NCI-H1105 (cell line): ENCODE data around the gene ZMYND8.
"Not testable (repeated sequence)": the region's sequence is repeated elsewhere in the genome, so short reads cannot be mapped to it uniquely, and the experiment has no call there.

Experiments used
- DNase-seq: peaks from one replicate; lab custom pipeline; 2025; lab: John Stamatoyannopoulos, UW

ZMYND8 gene

DNA sequence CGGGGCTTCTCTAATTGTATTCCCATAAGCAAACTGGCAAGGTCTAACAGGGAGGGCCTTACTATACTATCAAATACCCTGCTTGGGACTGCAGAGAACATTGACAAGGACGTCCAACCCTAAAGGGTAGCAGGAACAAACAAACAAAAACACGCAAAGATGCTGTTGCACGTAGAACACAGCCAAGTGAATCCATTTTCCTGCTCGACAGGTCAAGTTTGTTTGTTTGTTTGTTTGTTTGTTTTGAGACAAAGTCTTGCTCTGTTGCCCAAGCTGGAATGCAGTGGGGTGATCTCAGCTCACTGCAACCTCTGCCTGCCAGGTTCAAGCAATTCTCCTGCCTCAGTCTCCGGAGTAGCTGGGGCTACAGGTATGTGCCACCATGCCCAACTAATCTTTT, 91.3 kb downstream of the ZMYND8 start:
- no peak for DNase-seq

DNA sequence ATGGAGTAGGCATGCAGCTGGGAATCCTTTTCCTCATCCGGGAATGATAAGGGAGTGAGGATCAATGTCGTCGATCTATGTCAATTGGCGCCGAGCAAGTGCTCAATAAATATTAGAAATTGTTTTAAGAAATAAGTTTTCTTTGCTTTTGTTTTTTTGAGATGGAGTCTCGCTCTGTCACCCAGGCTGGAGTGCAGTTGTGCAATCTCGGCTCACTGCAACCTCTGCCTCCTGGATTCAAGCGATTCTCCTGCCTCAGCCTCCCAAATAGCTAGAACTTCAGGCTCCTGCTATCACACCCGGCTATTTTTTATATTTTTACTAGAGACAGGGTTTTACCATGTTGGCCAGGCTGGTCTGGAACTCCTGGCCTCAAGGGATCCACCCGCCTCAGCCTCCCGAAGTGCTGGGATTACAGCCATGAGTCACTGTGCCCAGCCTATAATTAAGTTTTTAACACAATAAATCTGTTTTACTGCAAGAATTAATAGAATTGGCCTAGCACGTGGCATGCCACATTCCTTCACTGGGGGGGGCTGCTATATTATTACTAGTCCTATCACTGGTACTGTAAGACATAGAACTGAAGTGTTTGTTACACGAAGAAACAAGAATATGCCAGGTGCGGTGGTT, 92.2 kb downstream of the ZMYND8 start:
- not testable (repeated sequence) for DNase-seq

DNA sequence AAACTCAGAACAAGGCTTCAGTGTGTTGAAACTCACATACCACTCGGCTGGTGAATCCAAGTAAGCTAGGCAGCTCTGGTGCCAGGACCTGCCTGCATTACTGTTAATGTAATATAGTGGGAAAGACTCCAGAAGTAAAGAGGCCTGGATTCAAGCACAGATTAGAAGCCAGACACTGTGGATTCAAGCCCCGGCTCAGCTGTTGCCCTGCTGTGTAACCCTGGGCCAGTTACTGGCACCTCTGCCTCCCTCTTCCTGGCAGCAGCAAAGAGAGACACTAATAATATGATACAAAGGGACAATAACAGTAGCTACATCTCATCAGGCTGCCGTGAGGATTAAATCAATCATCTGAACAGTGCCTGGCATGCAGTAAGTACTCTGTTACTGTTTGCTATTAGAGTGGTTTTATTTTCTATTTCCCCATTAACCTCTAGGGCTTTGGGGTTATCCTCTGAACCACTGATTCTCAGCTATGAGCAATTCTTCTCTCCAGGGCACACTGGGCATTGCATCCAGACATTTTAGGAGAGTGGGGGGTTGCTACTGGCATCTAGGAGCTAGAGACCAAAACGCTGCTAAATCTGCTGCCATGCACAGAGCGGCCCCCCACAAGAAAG, 92.9 kb downstream of the ZMYND8 start:
- no peak for DNase-seq

DNA sequence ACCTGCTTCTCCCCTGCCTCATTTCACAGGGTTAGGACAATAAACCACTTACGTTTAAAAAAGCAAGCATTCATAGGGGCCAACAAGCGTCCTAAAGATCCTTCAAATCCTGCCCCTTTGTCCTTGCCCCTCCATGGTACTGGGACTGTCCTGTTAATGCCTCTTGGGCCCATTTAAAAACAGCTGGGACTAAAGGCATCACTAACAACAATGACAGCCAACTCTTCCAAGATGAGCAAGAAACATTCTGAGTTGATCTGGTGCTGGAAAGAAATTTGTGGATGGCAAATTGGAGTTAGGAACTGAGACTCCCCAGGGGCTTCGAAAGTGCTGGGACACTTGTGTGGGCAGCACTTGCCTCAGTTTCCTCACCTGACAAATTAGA, 93.4 kb downstream of the ZMYND8 start:
- DNase-seq: no peak

DNA sequence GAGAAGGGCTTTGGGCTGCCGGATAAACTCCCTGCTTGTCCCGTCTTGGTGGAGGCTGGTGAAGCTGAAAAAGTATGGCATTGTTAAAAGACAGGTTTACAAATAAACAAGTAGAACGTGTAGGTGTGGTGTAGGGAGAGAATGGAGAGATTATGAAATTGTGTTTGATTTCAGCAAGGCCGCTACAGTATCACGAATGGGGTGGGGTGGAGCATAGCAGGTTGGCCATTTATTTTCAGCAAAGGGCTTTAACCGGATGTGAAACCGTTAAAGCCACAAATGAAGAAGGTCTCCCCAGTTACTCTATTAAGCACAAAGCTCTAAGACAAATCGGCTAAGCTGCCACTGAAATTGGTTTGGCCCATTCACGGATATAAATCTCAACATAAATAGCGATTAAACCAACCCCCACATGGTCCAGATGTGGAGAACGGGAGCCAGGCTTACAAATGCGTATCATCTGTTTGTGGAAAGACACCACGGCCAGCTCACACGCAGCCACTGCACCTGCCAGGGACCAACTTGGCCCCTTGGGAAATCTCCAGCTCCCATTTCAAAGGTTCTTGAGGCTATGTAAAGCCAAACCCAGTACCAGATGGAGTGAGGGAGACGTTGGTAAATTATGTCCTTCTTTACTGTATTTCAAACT, 94.0 kb downstream of the ZMYND8 start:
- peak; percentile 63 for DNase-seq

DNA sequence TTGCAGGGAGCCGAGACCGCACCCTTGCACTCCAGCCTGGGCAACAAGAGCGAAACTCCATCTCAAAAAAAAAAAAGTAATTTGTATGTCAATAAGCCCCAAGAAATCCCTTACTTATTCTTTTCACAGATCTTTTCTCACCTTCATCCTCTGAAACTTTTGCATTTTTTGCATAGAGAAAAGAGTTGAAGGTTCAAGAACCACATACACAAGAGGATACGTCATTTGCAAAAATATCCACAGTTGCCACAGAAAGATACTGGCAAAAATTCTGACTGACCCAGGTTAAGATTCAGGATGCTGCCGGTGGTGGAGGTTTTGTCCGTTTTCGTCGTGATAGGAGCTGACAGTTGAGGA, 94.5 kb downstream of the ZMYND8 start:
- no peak for DNase-seq

DNA sequence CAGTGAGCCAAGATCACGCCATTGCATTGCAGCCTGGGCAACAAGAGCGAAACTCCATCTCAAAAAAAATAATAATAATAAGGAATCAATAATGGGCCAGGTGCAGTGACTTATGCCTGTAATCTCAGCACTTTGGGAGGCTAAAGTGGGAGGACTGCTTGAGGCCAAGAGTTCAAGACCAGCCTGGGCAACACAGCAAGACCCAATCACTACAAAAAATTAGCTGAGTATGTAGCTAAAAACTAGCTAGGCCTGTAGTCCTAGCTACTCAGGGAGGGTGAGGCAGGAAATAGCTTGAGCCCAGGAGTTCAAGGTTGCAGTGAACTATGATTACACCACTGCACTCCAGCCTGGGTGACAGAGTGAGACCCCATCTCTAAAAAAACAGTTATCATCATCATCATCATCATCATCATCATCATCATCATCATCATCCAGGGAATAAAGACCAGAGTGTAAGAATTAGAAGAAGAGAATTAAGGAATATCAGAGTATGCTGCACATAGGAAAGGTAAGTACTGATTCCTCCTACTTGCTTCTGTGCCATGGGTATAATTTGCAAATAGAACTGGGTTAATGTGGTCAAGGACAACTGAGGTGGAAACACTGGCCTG, 95.2 kb downstream of the ZMYND8 start:
- not testable (repeated sequence) for DNase-seq

DNA sequence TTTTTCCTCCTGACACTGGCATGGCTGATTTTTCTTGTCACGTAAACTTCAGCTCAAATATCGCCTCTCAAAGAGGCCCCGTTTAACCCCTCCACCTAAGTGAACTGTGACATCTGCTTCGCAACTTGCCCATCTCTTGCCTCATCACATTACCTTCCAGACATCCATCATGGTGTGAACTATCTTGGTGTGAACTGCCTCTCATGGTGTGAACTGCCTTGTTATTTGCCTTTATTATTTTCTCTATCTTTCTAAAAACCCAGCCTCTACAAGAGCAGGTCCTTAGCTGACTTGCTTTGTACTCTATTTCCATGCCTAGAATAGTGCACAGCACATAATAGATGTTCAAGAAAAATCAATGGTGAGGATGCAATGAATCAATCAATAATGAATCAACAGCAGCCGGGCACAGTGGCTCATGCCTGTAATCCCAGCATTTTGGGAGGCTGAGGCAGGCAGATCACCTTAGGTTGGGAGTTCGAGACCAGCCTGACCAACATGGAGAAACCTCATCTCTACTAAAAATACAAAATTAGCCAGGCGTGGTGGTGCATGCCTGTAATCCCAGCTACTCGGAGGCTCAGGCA, 95.9 kb downstream of the ZMYND8 start:
- DNase-seq: not testable (repeated sequence)

DNA sequence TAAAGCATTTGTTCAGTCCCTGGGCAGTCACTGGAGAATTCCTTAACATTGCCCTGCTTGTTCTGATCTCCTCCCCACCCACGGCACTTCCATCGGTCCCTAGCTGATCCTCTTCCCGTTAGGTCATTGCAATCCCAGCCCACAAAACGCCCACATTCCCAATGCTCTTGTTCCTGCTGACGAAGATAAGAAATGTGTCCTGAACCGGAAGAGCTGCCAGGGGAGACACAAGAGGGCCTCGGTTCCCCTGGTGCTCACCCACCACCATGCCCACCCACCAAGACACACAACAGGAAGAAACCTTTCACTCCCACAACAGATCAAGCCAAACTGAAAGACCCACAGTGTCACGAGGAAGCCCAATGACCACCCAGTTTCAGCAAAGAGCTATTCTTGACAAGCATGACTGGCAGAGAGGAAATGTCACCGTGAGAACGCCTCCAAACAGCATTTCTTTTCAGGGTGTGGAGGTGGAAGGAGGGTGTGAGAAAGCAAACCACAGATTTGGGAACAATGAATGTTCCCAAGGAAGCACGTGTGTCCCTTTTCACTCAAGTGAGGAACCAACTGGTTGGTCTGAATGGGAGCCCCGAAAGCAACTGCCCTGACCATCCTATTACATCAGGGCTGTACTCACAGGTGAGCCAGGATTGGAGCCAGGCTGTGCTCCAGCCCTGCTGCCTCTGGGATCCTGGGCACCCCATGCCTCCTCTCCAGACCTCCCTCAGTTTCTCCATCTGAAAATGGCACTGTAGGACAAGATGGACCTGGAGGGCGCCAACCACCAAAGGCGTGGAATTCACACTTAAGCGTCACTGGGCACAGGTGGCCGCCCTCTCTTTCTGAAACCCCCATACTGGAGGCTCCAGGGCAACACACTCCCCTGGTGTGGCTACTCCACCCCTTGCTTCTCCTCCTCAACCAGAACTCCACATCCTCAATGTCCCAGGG, 97.5 kb downstream of the ZMYND8 start:
- no peak for DNase-seq

DNA sequence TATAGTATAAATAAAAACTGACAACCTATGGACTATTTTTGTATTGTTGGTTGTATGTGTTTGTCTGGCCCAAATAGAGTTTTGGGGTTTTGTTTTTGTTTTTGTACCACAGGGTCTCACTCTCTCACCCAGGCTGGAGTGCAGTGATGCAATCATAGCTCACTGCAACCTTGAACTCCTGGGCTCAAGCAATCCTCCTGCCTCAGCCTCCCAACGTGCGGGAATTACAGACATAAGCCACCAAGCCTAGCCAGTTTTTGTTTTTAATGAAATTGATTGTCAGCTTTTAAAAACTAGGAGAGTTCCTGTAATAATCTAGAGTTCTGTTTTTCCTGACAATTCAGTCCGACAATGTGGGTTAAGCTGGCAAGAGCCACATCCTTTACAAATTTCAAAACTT, 98.7 kb downstream of the ZMYND8 start:
- no peak for DNase-seq

DNA sequence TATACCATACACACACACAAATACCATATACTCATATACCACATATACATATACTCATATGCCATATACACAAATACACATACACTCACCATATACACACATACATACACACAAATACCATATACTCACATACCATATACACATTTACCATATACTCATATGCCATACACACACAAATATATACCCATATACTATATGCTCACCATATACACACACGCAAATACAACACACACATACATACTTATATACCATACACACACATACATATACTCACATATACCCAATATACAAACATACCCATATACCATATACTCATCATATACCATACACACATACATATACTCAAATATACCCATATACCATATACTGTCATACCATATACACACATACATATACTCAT, 99.2 kb downstream of the ZMYND8 start:
- no peak for DNase-seq

DNA sequence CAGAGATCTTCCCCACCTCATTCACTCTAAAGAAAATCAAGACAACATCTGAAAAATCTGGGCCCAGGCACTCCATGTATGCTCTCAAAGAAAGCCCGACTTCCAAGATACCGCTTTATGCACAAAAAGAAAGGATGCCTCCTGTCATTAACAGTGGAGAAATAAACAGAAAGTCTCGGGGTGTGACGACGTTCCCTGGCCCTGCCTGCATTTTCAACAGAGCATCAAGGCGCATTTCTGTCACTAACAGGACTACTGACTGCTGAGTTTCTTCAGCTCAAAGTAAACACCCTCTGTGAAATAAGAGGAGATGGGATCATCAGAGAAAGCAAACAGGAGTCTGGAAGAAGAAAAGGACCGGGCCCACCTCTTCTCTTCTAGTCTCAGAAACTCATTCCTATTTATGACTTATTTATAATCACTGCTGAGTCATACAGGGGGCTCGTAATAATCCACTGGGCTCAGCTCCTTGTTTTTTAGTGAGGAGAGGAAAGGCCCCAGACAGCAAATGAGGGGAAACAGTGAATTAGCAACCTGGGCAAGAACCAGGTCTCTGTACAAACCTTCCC, 99.7 kb downstream of the ZMYND8 start:
- DNase-seq: no peak

DNA sequence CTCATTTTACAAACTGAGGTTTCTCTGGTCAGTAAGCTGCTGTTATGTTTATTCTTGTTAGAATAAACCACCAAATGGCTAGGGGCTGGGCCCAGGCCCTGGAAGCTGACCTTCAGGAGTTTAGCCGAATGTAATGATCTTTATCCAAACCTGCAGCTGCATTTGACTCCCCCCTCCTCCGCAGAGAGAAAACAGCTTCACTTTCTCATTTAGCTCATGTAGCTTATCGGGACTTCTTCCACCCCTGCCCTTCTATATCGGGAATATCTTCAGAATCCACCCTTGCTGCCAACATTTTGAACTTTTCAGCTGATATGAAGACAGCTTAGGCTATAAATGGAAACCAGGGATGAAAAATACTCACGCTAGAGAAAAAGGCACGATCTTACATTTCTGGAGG, 102.6 kb downstream of the ZMYND8 start:
- DNase-seq: no peak

DNA sequence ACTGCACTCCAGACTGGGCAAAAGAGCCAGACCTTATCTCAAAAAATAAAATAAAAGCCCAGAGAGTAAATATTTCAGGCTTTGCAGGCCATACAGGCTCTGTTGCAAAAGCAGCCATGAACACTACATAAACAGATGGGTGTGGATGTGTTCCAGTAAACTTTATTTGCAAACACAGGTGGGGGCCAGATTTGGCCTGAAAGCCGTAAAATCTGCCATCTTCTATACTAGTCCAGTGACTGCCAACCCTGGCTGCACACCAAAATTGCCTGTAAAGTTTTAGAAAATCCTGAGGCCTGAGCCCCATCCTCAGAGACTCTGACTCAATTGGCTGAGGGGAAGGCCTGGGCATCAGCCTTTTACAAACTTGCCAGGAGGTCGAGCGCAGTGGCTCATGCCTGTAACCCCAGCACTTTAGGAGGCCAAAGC, 103.6 kb downstream of the ZMYND8 start:
- DNase-seq: no peak

DNA sequence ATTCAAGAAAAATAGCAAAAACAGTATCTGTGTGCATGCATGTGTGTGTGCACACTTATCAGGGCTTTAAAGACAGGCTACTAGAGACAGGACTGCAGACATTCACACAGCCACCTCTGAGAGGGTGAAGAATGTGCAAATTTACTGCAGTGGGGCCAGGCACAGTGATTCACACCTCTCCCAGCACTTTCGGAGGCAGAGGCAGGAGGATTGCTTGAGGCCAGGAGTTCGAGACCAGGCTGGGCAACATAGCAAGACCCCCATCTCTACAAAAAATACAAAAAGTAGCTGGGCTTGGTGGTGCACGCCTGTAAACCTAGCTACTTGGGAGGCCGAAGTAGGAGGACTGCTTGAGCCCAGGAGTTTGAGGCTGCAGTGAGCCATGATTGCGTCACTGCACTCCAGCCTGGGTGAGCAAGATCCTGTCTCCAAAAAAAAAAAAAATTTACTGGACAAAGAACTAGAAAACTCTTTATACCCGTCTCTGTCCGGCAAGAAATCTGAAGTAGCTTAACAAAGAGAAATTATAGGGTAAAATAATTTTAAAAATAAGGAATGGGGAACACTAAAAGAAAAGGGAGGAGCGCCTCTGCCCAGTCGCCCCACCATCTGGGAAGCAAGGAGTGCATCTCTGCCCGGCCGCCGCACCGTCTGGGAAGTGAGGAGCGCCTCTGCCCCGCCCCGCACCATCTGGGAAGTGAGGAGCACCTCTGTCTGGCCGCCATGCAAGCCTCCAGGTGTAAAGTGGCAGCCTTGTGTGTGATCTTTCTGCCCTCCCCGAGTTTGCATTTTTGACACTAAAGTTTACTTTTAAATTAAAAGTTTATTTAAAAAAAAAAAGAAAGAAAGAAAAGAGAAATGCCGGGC, 105.1 kb downstream of the ZMYND8 start:
- DNase-seq: no peak

DNA sequence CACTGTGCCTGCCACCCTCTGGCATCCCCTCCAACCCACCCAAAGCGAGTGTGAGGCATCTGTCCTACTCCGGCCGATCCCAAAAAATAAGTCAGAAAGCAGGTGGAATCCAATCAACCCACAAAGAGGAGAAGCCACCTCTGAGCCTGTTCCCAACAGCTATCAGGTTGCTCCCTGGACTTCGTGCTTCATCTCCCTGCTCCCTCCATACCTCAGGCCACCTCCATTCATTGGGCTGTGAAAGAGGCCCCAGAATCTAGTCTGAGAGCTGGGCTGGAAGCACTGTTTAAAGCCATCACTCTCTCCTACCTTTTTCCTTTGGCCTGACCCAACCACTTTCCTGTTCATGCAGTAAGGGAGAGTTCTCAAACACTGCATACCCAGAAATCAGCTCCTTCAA, 106.1 kb downstream of the ZMYND8 start:
- no peak for DNase-seq

DNA sequence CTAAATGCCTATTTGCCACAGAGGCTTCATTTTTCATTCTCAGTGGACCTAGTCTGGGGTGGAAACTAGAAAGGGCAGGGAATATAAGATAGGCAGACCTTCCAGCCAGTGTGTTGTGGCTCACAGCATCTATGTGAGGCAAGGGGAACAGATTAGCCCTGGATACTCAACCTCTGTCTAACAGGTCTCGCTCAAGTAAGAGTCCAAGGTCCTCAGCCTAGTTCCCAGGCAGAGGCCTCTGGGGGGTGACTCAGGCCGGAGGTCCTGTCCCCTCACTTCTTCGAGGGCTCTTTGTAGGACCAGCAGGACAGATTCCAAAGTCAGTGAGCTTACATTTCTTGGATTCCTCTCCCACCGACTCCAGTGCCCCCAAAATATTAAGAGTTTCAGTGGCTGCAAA, 106.6 kb downstream of the ZMYND8 start:
- no peak for DNase-seq

DNA sequence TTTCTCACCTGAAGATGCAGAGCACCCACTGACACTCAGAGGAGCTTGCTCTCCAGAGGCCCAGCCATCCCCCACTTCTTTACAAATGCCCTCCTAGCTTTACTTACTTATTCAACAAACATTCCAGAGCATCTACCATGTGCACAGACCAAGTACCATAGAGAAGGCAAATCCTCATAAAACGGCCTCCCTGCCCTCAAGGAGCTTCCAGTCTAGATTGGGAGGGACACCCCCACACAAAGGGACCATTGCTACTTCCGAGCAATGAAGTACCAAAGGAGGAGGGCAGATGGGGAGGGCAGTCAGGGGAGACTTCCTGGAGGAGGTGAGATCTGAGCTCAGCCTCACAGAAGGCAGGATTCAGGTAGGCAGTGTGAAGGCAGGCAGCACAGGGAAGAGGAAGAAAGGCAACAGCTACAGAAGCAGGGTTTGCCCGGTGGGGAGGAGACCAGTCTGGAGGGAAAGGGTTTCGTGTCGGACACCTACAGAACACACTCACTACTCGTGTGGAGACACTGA, 108.0 kb downstream of the ZMYND8 start:
- no peak for DNase-seq

DNA sequence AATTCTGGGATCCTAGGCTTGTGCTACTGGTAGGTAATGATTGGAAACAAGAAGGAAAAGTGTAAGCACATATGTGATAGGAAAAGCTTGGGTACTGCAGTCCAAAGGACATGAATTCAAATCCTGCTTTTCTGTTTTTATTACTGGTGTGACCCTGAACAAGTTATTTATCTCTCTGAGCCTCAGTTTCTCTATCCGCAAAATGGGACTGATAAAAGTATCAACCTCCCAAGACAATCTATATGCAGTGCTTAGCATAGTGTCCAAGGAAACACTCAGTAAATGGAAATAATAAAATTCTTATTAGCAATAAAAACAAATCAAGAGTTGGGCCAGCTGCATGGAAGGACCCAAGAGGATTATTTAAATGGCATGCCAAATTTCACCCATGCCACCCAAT, 108.5 kb downstream of the ZMYND8 start:
- no peak for DNase-seq
